Neuron (in vitro differentiated cells): ENCODE results near the gene PARG.
"Not testable (repeated sequence)": the region's sequence is repeated elsewhere in the genome, so short reads cannot be mapped to it uniquely, and the experiment has no call there.

Experiments used
- H2AFZ ChIP-seq: one replicate; pipeline ENCODE4 v1.6.1; 2013; ENCODE audit warnings: low read depth, mild to moderate bottlenecking, inconsistent platforms, low read length, moderate library complexity
- H3K27me3 ChIP-seq: one replicate; pipeline ENCODE4 v1.6.1; 2013; ENCODE audit warnings: low read length; ENCODE audit not compliant: insufficient read depth
- H3K36me3 ChIP-seq: one replicate; pipeline ENCODE4 v1.6.1; 2013; ENCODE audit warnings: low read length; ENCODE audit not compliant: insufficient read depth
- H3K4me1 ChIP-seq: one replicate; pipeline ENCODE4 v1.6.1; 2013; ENCODE audit warnings: low read length; ENCODE audit not compliant: insufficient read depth
- H3K4me3 ChIP-seq: 2 replicates; pipeline ENCODE4 v1.5.1; 2013; ENCODE audit warnings: mild to moderate bottlenecking, low read length, moderate library complexity
- H3K9me3 ChIP-seq: one replicate; pipeline ENCODE4 v1.6.1; 2013; ENCODE audit warnings: low read length

The PARG gene

GRCh38 chr10:49883852-49884251, 58.0 kb downstream of the PARG start:
- H3K36me3 ChIP-seq, H3K4me3 ChIP-seq, H3K4me1 ChIP-seq, H3K27me3 ChIP-seq, H2AFZ ChIP-seq, H3K9me3 ChIP-seq: not testable (repeated sequence)

- not testable (repeated sequence) for H2AFZ ChIP-seq, H3K27me3 ChIP-seq, H3K9me3 ChIP-seq, H3K4me3 ChIP-seq, H3K4me1 ChIP-seq, H3K36me3 ChIP-seq
These were observed 59.5 kb downstream of the PARG start for GRCh38 chr10:49882327-49882726.

GRCh38 chr10:49872740-49873139, 69.1 kb downstream of the PARG start:
- not testable (repeated sequence) for H3K4me3 ChIP-seq, H2AFZ ChIP-seq, H3K27me3 ChIP-seq, H3K4me1 ChIP-seq, H3K9me3 ChIP-seq, H3K36me3 ChIP-seq

GRCh38 chr10:49871462-49871861, 70.4 kb downstream of the PARG start:
- H3K9me3 ChIP-seq, H3K27me3 ChIP-seq, H2AFZ ChIP-seq, H3K4me3 ChIP-seq, H3K36me3 ChIP-seq, H3K4me1 ChIP-seq: not testable (repeated sequence)

GRCh38 chr10:49859933-49860332, 81.9 kb downstream of the PARG start:
- H3K36me3 ChIP-seq, H3K4me3 ChIP-seq, H3K4me1 ChIP-seq, H3K27me3 ChIP-seq, H2AFZ ChIP-seq, H3K9me3 ChIP-seq: not testable (repeated sequence)

- not testable (repeated sequence) for H2AFZ ChIP-seq, H3K36me3 ChIP-seq, H3K27me3 ChIP-seq, H3K9me3 ChIP-seq, H3K4me1 ChIP-seq, H3K4me3 ChIP-seq
These were observed 83.0 kb downstream of the PARG start for GRCh38 chr10:49858697-49859382.

GRCh38 chr10:49849520-49849919, 92.3 kb downstream of the PARG start:
- not testable (repeated sequence) for H2AFZ ChIP-seq, H3K36me3 ChIP-seq, H3K27me3 ChIP-seq, H3K9me3 ChIP-seq, H3K4me1 ChIP-seq, H3K4me3 ChIP-seq

- Histone ChIP-seq H2AFZ (no peak overlapping the region), H3K4me3 (no peak overlapping the region), H3K9me3 (no peaks in the 10 kb centered on the region), H3K36me3 (peaks cover 26% of the 10 kb centered on the region), H3K4me1 (no peaks in the 10 kb centered on the region), H3K27me3 (no peaks in the 10 kb centered on the region)
These were observed 96.8 kb downstream of the PARG start for GRCh38 chr10:49844775-49845595.

GRCh38 chr10:49842333-49842628, 99.5 kb downstream of the PARG start:
- peaks cover 34% of the 10 kb centered on the region for H3K36me3 ChIP-seq
- H2AFZ ChIP-seq, H3K4me3 ChIP-seq, H3K9me3 ChIP-seq, H3K27me3 ChIP-seq, H3K4me1 ChIP-seq: not testable (repeated sequence)

- Histone ChIP-seq H2AFZ (no peak overlapping the region), H3K4me1 (no peaks in the 10 kb centered on the region), H3K36me3 (peaks cover 34% of the 10 kb centered on the region), H3K27me3 (no peaks in the 10 kb centered on the region), H3K9me3 (no peaks in the 10 kb centered on the region), H3K4me3 (no peak overlapping the region)
These were observed 100.1 kb downstream of the PARG start for GRCh38 chr10:49841615-49842332.

- Histone ChIP-seq H3K36me3 (peaks cover 30% of the 10 kb centered on the region), H3K4me3 (no peak overlapping the region)
These were observed 104.1 kb downstream of the PARG start for GRCh38 chr10:49837685-49838084.

GRCh38 chr10:49837051-49837478, 104.8 kb downstream of the PARG start:
- H3K27me3 ChIP-seq: no peaks in the 10 kb centered on the region
- H2AFZ ChIP-seq: no peak overlapping the region
- H3K4me1 ChIP-seq: peaks cover 16% of the 10 kb centered on the region
- no peak overlapping the region for H3K4me3 ChIP-seq
- H3K36me3 ChIP-seq: peaks cover 28% of the 10 kb centered on the region
- no peaks in the 10 kb centered on the region for H3K9me3 ChIP-seq

More at GRCh38 chr10:49837685-49838084, 104.1 kb downstream of the PARG start:
- no peaks in the 10 kb centered on the region for H3K9me3 ChIP-seq
- H3K27me3 ChIP-seq: no peaks in the 10 kb centered on the region
- no peak overlapping the region for H2AFZ ChIP-seq
- H3K4me1 ChIP-seq: peaks cover 10% of the 10 kb centered on the region

- peaks cover 36% of the 10 kb centered on the region for H3K4me1 ChIP-seq
- peaks cover 15% of the 10 kb centered on the region for H3K36me3 ChIP-seq
- H3K4me3 ChIP-seq: no peak overlapping the region
- no peaks in the 10 kb centered on the region for H3K27me3 ChIP-seq
- no peak overlapping the region for H2AFZ ChIP-seq
- no peaks in the 10 kb centered on the region for H3K9me3 ChIP-seq
These were observed 106.9 kb downstream of the PARG start for GRCh38 chr10:49834976-49835375.
